CD1c-positive myeloid dendritic cell (primary cell): ENCODE measurements around the gene ZMYND12.
A peak's percentile ranks its signal among the peaks of the same experiment; 100 is the strongest.
"Not testable (repeated sequence)": the region's sequence is repeated elsewhere in the genome, so short reads cannot be mapped to it uniquely, and the experiment has no call there.

Experiments used
- DNase-seq: peaks from one replicate; pipeline ENCODE4 v3.0.0-alpha.2; 2016; ENCODE audit errors: extremely low spot score

ZMYND12 gene, protein sequence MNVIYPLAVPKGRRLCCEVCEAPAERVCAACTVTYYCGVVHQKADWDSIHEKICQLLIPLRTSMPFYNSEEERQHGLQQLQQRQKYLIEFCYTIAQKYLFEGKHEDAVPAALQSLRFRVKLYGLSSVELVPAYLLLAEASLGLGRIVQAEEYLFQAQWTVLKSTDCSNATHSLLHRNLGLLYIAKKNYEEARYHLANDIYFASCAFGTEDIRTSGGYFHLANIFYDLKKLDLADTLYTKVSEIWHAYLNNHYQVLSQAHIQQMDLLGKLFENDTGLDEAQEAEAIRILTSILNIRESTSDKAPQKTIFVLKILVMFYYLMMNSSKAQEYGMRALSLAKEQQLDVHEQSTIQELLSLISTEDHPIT

DNA sequence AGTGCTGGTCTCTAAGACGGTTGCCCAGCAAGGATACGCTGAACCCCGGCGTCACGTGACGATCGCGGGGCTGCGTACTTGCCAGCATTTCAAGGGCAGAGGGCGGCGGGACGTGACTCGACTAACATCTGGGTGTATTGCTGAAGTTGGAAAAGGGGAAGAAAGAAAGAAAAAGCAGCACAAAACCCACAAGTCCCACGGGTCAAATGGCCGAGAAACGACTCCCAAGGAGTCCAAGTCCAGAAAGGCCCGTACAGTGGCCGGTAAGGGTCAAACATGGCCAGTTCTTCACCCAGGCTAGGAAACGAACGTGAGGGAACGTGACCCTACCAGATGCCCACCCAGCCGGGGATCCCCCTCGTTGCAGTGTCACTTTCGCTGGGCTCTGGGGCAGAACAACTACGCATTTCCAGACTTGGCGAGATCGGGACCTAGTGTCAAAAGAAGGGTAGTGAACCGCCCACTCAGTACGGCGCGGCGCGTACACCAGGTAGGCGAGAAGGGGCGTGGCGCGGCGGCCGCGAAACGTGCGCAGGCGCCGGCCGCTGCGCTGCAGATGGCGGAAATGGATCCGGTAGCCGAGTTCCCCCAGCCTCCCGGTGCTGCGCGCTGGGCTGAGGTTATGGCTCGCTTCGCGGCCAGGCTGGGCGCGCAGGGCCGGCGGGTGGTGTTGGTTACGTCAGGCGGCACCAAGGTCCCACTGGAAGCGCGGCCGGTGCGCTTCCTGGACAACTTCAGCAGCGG lies at the start of gene ZMYND12, which contains the start of gene PPCS:
TSS of gene ZMYND12 (minus strand) at position 13 of the 744 bp plus-strand sequence. CDS start 25 bp downstream, outside the sequence.
TSS of gene PPCS (plus strand) at position 534 of the 744 bp plus-strand sequence. CDS start at position 557, 23 bp downstream.
- DNase-seq, result peak; percentile 97

DNA sequence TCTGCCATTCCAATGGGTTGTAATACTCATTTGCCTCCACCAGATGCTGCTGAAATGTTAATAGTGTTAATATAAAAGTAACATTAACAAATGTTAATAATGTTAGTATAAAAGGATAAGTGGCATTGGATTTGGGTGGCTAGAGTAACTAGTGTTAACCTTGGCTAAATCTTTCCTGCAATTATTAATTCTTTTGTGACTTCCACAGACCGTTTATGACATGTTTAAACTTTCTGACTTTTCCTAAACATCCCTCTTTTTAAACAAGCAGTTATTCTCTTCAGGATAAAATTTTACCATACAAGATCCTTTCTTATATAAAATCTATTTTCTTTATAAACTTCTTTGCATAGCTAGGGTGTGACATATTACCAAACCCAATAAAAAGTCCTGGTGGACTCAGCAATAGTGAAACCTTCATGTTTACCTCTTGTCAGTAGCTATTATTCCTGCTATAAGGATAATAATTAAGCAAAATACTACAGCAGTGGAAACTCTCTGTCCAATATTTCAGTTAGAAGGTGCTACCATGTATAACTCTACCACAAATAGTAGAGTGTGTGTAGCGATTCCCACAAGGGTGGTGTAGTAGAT lies 48.8 kb upstream of the ZMYND12 start:
- no peak for DNase-seq

DNA sequence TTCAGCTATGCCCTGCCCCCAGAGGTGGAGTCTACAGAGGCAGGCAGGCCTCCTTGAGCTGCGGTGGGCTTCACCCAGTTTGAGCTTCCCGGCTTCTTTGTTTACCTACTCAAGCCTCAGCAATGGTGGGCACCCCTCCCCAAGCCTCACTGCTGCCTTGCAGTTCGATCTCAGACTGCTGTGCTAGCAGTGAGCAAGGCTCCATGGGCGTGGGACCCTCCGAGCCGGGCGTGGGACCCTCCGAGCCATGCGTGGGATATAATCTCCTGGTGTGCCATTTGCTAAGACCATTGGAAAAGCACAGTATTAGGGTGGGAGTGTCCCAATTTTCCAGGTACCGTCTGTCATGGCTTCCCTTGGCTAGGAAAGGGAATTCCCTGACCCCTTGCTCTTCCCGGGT lies 46.2 kb upstream of the ZMYND12 start:
- DNase-seq, result not testable (repeated sequence)

DNA sequence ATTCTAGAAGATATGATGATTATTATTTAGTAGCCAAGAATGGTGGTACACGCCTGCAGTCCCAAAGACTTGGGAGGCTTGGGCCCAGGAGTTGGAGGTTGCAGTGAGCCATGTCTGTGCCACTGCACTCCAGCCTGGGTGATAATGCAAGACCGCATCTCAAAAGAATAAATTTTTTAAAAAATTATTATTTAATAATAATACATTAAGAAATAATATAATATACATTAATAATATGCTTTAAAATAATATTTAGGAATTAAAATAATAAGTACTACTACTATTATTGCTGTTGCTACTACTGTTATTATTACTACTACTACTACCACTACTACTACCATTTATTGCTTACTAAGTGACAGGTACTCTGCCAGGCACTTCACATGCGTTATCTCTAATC lies 34.4 kb upstream of the ZMYND12 start:
- DNase-seq, result no peak

DNA sequence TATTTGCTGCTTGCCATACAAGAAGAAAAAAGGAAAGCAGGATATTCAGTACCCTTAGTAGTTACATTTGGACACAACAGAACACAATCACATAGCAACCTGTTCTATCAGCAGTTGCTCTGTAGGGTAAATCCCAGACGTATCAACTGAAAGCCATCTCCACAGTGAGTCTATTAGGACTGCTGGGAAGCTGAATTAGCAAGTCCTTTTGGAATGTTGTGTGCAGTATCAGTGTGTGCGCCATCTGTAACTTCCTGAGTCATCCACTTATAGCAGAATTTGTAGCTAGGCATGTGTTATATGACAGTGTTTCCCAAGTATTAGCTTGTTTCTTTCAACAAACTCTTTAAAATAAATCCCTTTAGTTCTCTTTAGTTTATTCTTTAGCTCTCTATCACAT lies 28.6 kb upstream of the ZMYND12 start:
- no peak for DNase-seq

DNA sequence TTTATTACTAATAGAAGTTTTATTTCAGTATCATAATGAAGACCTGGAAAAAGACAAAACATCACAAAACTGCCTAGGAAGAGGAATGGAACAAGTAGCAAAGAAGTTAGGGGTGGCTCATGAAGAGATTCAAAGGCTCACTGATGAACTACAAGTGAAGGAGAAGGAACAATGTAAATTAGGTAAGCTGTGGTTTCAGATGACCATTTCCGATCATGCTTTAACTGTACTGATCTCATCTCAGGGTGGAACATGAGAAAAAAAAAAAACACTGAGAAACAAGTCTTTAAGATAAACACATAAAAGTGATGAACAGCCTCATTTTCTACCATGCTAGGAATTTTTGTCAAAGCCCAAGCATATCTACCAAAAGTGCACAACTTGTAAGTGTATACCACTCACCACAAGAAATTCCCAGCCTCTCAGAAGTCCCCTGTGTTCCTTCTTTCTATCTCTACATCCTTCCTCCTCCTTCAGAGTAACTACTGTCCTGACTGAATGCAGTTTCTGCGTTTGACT lies 26.9 kb upstream of the ZMYND12 start:
- no peak for DNase-seq

DNA sequence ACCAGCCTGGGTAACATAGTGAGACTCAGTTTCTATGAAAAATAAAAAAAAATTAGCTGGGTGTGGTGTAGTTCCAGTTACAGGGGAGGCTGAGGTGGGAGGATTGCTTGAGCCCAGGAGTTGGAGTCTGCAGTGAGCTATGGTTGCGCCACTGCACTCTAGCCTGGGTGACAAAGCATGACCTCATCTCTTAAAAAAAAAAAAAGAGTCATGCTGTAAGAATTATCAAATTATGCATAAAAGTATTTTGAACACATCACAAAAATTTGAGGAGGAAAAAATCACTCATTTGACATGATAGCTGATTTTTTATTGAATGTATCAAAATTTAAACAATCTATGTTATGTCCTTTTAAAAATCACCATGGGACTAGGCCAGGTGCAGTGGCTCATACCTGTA lies 25.1 kb upstream of the ZMYND12 start:
- DNase-seq, result no peak

DNA sequence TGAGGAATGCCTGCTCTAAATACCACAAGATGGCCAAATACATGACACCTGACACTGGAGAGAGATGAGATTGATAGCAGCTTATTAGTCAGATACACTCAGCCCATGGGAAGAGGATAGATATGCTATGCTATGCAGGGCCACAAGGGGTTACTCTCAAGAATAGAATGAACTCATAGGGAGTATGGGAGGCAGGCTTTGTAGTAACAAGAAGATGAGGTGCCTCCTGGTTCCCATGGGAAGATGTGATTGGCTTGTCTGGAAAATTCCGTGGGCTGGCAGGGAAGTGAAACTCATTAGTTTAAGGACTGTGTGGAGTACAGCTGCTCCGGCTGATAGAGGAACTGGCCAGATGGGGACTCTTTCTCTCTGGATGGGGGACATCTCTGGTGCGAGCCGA lies 23.8 kb upstream of the ZMYND12 start:
- DNase-seq, result peak; percentile 76

DNA sequence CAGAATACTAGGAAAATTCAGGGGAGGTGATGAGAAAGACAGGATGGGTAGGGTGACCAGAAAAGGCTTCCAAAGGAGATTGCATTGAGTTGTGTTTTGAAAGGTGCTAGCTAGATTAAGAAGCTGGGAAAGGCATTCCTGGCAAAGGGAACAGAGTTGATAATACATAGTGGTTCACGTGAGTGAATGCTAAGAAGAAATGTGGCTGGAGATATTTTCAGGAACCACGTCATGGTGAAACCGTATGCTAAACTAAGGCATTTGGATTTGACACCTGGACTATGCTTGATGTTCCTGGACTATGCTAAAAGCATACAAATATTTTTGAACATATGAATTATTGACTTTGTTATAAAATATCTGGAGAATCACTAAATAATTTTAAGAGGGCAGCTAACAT lies 22.0 kb upstream of the ZMYND12 start:
- DNase-seq, result no peak

DNA sequence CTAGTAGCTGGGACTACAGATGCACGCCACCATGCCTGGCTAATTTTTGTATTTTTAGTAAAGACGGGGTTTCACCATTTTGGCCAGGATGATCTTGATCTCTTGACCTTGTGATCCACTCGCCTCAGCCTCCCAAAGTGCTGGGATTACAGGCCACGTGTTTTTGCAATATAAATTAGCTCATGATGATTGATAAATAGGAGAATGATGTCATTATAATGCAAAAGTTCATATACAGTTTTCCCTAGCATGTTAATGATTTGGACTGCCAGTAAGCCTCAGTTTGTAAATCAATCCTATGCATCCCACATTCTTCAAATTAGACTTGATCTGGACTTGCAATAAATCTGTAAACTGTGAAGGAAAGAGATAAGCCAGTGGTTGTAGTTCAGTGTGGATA lies 21.5 kb upstream of the ZMYND12 start:
- DNase-seq, result not testable (repeated sequence)

DNA sequence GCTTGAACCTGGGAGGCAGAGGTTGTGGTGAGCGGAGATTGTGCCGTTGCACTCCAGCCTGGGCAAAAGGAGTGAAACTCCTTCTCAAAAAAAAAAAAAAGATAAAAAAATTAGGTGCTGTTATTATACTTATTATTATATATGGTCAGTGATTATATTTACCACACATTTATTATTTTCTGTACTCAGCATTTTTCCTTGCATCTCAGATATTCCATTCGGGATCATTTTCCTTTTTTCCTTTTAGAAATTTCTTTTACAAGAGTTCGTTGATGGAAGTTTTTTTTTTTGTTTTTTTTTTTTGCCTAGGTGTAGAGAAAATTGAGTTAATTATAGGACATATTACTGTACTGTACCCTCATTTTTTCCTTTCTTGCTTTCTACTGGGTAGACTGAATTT lies 20.8 kb upstream of the ZMYND12 start:
- no peak for DNase-seq

DNA sequence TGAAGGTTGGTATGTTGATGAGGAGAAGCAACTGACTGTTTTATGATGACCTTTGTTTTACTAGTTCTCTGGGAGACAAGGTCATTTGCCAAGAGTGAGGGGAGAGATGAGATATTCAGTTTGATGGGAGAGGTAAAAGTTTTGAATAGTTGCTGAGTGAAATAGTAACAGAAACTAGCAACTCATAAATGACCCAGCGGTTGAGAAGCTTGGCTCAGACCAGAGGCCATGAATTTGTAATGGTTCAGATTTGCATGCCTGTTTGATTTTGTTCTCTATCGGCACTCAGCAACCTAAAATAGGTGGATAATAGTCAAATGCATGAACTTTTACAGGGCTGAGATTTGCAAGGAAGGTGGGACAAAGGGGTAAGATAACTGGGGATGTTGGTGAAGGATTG lies 13.9 kb upstream of the ZMYND12 start:
- no peak for DNase-seq

DNA sequence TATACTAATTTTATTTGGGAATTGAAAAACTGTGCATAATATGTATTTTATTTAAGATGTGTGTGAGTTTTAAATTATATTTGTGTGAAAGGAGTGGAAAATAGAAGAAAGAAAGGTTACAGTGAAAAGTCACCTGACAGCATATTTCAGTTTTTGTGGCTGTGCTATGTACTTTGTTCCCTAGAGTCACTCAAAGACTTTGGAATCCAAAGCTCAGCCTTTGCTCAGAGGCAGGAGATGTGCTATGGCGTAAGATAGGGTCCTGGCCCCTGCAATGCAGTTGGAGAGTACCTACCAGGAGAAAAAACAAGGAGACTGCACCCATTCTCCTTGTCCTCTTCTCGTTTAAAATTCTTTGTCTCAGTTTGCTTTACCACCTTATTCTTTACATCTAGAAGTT lies 10.2 kb upstream of the ZMYND12 start:
- DNase-seq, result no peak

DNA sequence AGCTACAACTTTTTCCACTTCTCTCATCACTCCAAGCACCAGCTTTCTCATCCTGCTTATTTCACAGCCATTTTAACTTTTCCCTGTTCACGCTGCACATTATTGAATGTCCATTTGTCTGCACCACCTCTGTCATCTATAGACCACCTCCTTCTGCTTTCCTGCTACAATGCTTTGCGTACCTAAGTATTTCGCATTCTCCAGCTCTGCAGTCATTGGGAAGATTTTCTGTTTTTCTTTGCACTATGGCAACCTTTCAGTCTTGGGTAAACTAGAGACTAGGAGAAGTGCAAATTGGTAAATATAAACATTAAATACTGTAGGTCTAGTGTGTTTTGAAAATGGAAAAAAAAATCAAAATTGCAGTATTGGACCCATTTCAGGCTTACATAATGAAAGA lies 8.1 kb upstream of the ZMYND12 start:
- no peak for DNase-seq

DNA sequence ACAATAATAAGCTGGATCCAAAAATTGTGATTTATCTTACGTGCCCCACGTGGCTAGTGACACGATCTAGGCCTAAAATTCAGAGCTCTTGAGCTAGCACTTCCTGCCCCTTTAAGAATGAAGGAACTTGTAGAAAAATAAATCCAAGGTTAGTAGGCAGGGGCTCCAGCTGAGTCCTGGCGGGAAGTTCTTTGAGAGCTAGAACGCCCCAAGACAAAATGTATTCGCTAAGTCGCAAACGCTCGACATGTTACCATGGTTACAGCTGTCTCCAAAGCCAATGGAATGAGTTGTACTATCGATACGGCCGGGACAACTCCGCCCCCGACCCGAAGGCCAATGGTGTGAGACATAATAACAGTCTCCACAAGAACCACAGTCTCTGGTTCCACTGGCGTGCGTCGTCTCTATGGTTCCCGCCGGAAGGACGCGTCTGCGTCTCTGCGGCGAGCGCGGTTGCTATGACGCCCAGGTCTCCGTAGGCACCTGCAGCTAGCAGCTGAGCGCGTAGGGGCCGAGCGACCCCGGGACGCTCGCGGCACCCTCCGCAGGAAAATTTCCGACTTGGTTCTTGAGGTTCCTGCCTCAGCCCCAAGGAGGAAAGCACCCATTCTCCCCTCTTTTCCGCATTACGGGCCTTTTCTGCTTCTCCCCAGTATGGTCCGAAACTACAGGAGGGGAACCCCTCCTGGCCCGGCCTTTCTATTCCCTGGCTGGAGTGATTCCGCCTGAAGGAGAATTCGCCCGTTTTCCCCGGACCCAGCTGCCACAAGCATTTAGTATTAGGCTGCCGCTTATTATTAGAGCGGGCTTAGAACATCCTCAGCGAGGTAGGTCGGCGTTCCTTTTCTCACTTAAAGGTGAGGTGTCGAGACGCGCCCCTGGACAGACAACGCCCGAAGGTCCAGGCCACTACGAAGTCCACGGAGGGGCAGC lies 7.3 kb upstream of the ZMYND12 start, which contains the start of gene CCDC30:
TSS of gene CCDC30 (plus strand) at position 459 of the 936 bp plus-strand sequence. CDS start 17,266 bp downstream, outside the sequence.
- peak; percentile 99 for DNase-seq

DNA sequence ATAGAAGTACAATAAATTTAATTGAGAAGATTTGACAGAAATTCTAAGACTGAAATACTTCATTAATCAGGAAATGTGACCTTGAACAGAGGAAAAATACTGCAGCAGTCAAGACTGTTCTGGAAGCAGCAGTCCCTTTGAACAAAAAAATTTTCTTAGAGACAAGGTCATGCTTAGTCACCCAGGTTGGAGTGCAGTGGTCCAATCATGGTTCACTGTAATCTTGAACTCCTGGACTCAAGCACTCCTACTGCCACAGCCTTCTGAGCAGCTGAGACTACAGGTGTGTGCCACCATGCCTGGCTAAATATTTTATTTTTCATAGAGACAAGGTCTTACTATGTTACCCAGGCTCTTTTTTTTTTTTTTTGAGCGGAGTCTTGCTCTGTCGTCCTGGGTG lies 5.4 kb upstream of the ZMYND12 start:
- DNase-seq, result no peak

DNA sequence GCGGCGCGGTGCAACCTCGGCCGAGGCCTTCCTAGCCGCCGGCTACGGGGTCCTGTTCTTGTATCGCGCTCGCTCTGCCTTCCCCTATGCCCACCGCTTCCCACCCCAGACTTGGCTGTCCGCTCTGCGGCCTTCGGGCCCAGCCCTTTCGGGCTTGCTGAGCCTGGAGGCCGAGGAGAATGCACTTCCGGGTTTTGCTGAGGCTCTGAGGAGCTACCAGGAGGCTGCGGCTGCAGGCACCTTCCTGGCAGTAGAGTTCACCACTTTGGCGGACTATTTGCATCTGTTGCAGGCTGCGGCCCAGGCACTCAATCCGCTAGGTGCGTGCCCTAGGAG lies 900 bp upstream of the ZMYND12 start:
- peak; percentile 70 for DNase-seq

DNA sequence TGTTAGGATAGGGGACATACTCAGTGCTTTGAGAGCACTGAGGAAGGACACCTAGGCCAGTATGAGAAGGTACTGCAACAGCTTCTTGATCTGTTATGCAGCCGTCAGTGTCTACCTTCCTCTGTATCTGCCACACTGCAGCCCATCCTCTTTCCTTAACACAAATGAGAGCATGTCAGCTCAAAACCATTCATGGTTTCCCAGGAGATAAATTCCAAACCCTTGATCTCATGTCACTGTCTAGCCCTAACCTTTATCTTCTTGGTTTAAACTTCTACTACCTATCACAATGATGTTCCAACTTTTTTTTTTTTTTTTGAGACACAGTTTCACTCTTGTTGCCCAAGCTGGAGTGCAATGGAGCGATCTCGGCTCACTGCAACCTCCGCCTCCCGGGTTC lies 1.4 kb downstream of the ZMYND12 start:
- DNase-seq, result no peak

DNA sequence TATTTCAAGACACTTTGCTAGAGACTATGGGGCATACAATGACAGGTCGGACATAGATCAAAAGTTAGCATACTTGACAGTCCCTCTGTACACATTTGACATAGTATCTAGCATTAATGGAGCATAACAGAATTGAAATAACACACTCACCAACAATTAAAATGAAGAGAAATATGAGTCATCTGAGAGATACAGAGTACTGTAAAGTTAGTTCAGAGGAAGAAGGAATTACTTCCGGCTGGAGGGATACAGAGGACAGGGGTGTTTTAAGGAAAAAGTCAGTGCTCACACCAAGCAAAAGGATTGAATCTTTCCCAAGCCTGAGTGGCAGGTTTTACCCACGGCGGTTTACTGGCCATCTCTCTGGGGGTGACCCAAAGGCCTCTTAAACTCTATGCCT lies 2.4 kb downstream of the ZMYND12 start:
- DNase-seq, result no peak

DNA sequence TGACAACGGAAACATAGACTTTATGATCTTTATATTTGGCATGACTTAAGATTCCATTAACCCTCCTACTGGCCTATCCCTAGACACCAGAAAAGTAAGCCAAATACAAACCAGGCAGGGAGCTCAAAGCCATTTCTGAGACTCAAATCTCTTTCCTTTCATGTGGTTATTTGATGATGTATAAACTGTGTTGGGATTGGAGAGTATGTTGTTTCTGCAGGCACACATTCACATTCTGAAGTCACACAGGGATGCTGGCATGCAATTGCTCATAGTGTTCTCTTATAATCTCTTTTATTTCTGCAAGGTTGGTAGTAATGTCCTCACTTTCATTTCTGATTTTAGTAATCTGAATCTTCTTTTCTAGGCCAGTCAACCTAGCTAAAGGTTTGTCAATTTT lies 5.8 kb downstream of the ZMYND12 start:
- DNase-seq, result no peak

DNA sequence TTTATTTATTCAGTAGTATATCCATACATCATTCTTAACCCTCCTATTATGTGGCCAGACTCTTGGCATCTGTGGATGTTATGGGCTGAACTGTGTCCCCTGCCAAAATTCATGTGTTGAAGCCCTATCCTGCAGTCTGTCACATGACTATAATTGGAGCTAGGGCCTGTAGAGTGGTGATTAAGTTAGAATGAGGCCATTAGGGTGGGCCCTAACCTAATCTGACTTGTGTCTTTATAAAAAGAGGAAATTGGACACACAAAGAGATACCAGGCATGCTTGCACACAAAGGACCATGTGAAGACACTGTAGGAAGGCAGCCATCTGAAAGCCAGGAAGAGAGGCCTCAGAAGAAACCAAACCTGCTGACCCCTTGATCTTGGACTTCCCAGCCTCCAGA lies 6.6 kb downstream of the ZMYND12 start:
- DNase-seq, result no peak
